Measurements from ENCODE around the gene PREP. TPM values are rescaled to one million over a fixed set of nuclear protein-coding genes. Genes with fewer than 3 reads are reported as not detected.

PREP gene
- total RNA-seq, 1 donor from 2014 or later = 9.9 TPM

- no peak for DNase-seq (ENCODE audit: low read depth)
- TF ChIP-seq, protein P1, sequence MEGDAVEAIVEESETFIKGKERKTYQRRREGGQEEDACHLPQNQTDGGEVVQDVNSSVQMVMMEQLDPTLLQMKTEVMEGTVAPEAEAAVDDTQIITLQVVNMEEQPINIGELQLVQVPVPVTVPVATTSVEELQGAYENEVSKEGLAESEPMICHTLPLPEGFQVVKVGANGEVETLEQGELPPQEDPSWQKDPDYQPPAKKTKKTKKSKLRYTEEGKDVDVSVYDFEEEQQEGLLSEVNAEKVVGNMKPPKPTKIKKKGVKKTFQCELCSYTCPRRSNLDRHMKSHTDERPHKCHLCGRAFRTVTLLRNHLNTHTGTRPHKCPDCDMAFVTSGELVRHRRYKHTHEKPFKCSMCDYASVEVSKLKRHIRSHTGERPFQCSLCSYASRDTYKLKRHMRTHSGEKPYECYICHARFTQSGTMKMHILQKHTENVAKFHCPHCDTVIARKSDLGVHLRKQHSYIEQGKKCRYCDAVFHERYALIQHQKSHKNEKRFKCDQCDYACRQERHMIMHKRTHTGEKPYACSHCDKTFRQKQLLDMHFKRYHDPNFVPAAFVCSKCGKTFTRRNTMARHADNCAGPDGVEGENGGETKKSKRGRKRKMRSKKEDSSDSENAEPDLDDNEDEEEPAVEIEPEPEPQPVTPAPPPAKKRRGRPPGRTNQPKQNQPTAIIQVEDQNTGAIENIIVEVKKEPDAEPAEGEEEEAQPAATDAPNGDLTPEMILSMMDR (conservative IDR thresholded peaks at IDR 0.05; ENCODE audit: low read depth, low read length) = no peak
- H3K4me3 ChIP-seq (ENCODE audit: low read depth, low read length) = no peak overlapping the region
Measured at GRCh38 chr6:105397987-105398386, 4.9 kb downstream of the PREP start.

DNA sequence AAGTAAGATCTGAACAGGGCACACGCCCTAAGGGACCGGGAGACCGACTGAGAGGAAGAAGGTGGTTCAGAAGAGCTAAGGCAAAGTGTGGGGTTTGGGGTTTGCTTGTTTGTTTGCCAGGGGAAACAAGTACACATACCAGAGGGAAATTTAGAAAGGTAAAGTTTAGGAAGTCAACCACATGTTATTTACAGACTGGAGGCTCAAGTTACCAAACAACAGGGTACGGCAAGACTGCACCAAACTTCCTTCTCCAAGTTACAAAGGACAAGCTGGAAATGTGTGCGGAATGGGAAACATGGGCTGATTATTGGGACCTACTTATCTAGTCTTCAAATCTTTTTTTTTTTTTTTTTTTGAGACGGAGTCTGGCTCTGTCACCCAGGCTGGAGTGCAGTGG, 11.2 kb downstream of the PREP start:
- no peak for DNase-seq (ENCODE audit: low read depth)
- TF ChIP-seq, protein P1 (conservative IDR thresholded peaks at IDR 0.05; ENCODE audit: low read depth, low read length) = no peak
- H3K4me3 ChIP-seq (ENCODE audit: low read depth, low read length) = no peak overlapping the region

- H3K4me3 ChIP-seq (ENCODE audit: low read depth, low read length) = no peak overlapping the region
- no peak for DNase-seq (ENCODE audit: low read depth)
- TF ChIP-seq, protein P1 (conservative IDR thresholded peaks at IDR 0.05; ENCODE audit: low read depth, low read length) = no peak
Measured at GRCh38 chr6:105389543-105389942, 13.3 kb downstream of the PREP start.

- no peak overlapping the region for H3K4me3 ChIP-seq (ENCODE audit: low read depth, low read length)
Measured at GRCh38 chr6:105388392-105388791, 14.5 kb downstream of the PREP start.

DNA sequence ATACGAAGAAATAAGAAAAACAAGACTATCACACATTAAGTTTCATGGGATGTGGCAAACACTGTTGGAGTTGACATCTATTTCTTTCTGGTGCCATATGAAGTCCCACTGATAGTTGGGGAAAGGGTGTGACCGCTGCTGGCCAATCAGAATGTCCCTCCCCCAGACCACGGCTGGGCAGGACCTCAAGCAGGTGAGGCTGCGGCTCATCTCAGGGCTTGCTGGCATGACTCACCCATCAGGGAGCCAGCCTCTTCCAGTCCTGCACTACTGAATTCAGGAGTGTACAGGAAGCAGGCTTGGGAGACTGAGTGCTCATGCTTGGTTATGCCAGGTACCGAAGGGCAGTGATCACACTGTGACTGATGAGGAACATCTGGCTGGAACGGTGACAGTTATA, 18.9 kb downstream of the PREP start:
- TF ChIP-seq, protein P1 (conservative IDR thresholded peaks at IDR 0.05; ENCODE audit: low read depth, low read length) = no peak
- DNase-seq (ENCODE audit: low read depth) = no peak
- no peak overlapping the region for H3K4me3 ChIP-seq (ENCODE audit: low read depth, low read length)

More at GRCh38 chr6:105388392-105388791, 14.5 kb downstream of the PREP start:
- no peak for DNase-seq (ENCODE audit: low read depth)
- TF ChIP-seq, protein P1 (conservative IDR thresholded peaks at IDR 0.05; ENCODE audit: low read depth, low read length) = no peak

DNA sequence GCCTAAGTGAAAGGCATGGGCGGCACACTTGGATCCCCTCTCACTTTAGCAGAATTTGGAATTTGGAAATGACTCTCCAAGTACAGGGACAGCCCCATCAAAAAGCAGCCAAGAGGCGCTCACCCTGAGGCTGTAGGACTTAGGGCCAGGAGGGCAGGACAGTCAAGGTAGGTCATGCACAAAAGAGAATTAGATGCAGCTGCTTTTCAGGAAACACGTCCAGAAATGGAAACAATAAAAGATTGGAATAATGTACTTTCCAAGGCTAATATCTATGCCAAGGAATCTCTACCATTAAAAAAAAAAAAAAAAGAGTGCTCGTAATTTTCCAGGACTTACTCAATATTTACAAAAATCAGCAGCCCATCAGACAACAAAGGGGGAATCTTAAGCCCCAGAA, 19.9 kb downstream of the PREP start:
- H3K4me3 ChIP-seq (ENCODE audit: low read depth, low read length) = no peak overlapping the region
- DNase-seq (ENCODE audit: low read depth) = no peak
- TF ChIP-seq, protein P1 (conservative IDR thresholded peaks at IDR 0.05; ENCODE audit: low read depth, low read length) = no peak

- no peak overlapping the region for H3K4me3 ChIP-seq (ENCODE audit: low read depth, low read length)
- TF ChIP-seq, protein P1 (conservative IDR thresholded peaks at IDR 0.05; ENCODE audit: low read depth, low read length) = no peak
- DNase-seq (ENCODE audit: low read depth) = no peak
Measured at GRCh38 chr6:105382496-105382895, 20.4 kb downstream of the PREP start.
